Neuronal stem cell (in vitro differentiated cells): Measurements from ENCODE around the gene MYO16.
A peak's percentile ranks its signal among the peaks of the same experiment; 100 is the strongest.
"Not testable (repeated sequence)": the region's sequence is repeated elsewhere in the genome, so short reads cannot be mapped to it uniquely, and the experiment has no call there.

Experiments used
- DNase-seq: peaks from one replicate; pipeline ENCODE4 v3.0.0-alpha.2; 2013; ENCODE audit warnings: low spot score
- H2AFZ ChIP-seq: one replicate; pipeline ENCODE4 v1.6.1; 2013; ENCODE audit warnings: mild to moderate bottlenecking, low read length, inconsistent platforms
- H2AK5ac ChIP-seq: 2 replicates; pipeline ENCODE4 v1.6.1; 2013; ENCODE audit warnings: low read depth, mild to moderate bottlenecking, inconsistent platforms, low read length, moderate library complexity, mixed read lengths
- H2BK120ac ChIP-seq: 2 replicates; pipeline ENCODE4 v1.6.1; 2013; ENCODE audit warnings: low read depth, mild to moderate bottlenecking, inconsistent platforms, low read length, moderate library complexity, mixed read lengths
- H2BK12ac ChIP-seq: one replicate; pipeline ENCODE4 v1.6.1; 2013; ENCODE audit warnings: low read length, inconsistent platforms
- H2BK15ac ChIP-seq: 2 replicates; pipeline ENCODE4 v1.6.1; 2013; ENCODE audit warnings: mild to moderate bottlenecking, low read length, inconsistent platforms, mixed read lengths
- H2BK5ac ChIP-seq: one replicate; pipeline ENCODE4 v1.6.1; 2013; ENCODE audit warnings: inconsistent platforms, mild to moderate bottlenecking, low read length, moderate library complexity
- H3K14ac ChIP-seq: one replicate; pipeline ENCODE4 v1.6.1; 2013; ENCODE audit warnings: low read length, inconsistent platforms
- H3K18ac ChIP-seq: 2 replicates; pipeline ENCODE4 v1.6.1; 2013; ENCODE audit warnings: low read length, inconsistent platforms
- H3K23ac ChIP-seq: 2 replicates; pipeline ENCODE4 v1.6.1; 2013; ENCODE audit warnings: low read depth, mild to moderate bottlenecking, mixed read lengths, low read length, inconsistent platforms; ENCODE audit not compliant: poor library complexity
- H3K27ac ChIP-seq: replicated peaks from 3 replicates; pipeline ENCODE4 v1.5.1; 2013; ENCODE audit warnings: low read length, inconsistent platforms
- H3K27me3 ChIP-seq, 3 experiments: 2 replicates each; pipeline ENCODE4 v1.6.1; 2013; ENCODE audit warnings: low read length in 3 of 3, mild to moderate bottlenecking in 2 of 3, inconsistent platforms in 1 of 3, low read depth in 1 of 3, mixed read lengths in 1 of 3, moderate library complexity in 1 of 3; ENCODE audit not compliant: control insufficient read depth in 3 of 3, insufficient read depth in 3 of 3
- H3K36me3 ChIP-seq, 2 donors: replicated peaks in 1 of 2; 2 replicates each; pipeline ENCODE4 v1.6.1; 2013; ENCODE audit warnings: low read length in 2 of 2; ENCODE audit not compliant: control insufficient read depth in 2 of 2, insufficient read depth in 2 of 2
- H3K4ac ChIP-seq: 2 replicates; pipeline ENCODE4 v1.6.1; 2013; ENCODE audit warnings: inconsistent platforms, mild to moderate bottlenecking, low read length, moderate library complexity
- H3K4me1 ChIP-seq, 2 donors: 1 replicate in 1 of 2; 2 replicates in 1 of 2; pipeline ENCODE4 v1.6.1; 2013; ENCODE audit warnings: low read length in 2 of 2, low read depth in 1 of 2; ENCODE audit not compliant: control insufficient read depth in 2 of 2, insufficient read depth in 1 of 2
- H3K4me2 ChIP-seq: one replicate; pipeline ENCODE4 v1.6.1; 2013; ENCODE audit warnings: mild to moderate bottlenecking, low read length, inconsistent platforms; ENCODE audit not compliant: insufficient read depth, poor library complexity, severe bottlenecking
- H3K4me3 ChIP-seq, 2 donors: 2 replicates each; pipeline ENCODE4 v1.5.1; 2013; ENCODE audit warnings: low read length in 2 of 2, mild to moderate bottlenecking in 2 of 2, inconsistent platforms in 1 of 2, moderate library complexity in 1 of 2
- H3K79me1 ChIP-seq: one replicate; pipeline ENCODE4 v1.6.1; 2013; ENCODE audit warnings: low read depth, mild to moderate bottlenecking, inconsistent platforms, low read length, moderate library complexity
- H3K9ac ChIP-seq: one replicate; pipeline ENCODE4 v1.6.1; 2013; ENCODE audit warnings: mild to moderate bottlenecking, low read depth, low read length, inconsistent platforms; ENCODE audit not compliant: poor library complexity
- H3K9me3 ChIP-seq, 2 donors: replicated peaks in 1 of 2; 2 replicates each; pipeline versions ENCODE3 to v1.6.1; 2013; ENCODE audit warnings: low read length in 2 of 2, mild to moderate bottlenecking in 2 of 2, inconsistent platforms in 1 of 2, low read depth in 1 of 2, mixed read lengths in 1 of 2, moderate library complexity in 1 of 2; ENCODE audit not compliant: control insufficient read depth in 2 of 2, insufficient read depth in 1 of 2
- H4K8ac ChIP-seq: one replicate; pipeline ENCODE4 v1.6.1; 2013; ENCODE audit warnings: low read depth, mild to moderate bottlenecking, inconsistent platforms, low read length, moderate library complexity
- H4K91ac ChIP-seq: one replicate; pipeline ENCODE4 v1.6.1; 2013; ENCODE audit warnings: low read length, low read depth, mild to moderate bottlenecking, inconsistent platforms; ENCODE audit not compliant: poor library complexity
- WGBS, 2 donors: extraction: QIAGEN DNeasy Blood & Tissue Kit; methylation state at CpG; one replicate each; pipeline ENCODE4 v1.1.7; 2013; ENCODE audit warnings: missing lambda C conversion rate in 2 of 2, mixed read lengths in 1 of 2; ENCODE audit not compliant: insufficient read length in 2 of 2, insufficient replicate concordance in 1 of 2; ENCODE audit errors: extremely low coverage in 2 of 2; 5-methylcytosine and 5-hydroxymethylcytosine counted together

The MYO16 gene

DNA sequence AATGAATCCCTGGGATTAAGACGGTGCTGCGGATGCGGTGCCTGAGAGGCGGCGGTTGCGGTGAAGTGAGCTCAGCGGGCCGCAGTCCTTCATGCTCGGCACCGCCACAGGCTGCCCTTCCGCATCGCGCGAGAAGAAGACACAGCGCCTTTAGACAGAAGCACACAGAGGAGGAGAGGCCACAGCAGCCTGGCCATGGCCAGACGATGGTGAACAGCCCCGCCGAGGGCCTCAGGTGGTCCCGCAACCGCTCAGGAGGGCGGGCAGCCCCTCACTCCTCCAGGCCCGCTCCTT lies 459.2 kb downstream of the MYO16 start:
- Histone ChIP-seq H3K27me3 (no peaks in the 10 kb centered on the region), H3K4me2 (no peak overlapping the region), H2AFZ (peak overlapping the region; percentile 5), H3K9ac (no peak overlapping the region), H4K8ac (no peak overlapping the region), H3K4me1 (peaks cover 0 to 7% of the 10 kb centered on the region in 2 donors), H2BK120ac (no peak overlapping the region), H3K79me1 (no peaks in the 10 kb centered on the region), H4K91ac (no peak overlapping the region), H3K23ac (no peak overlapping the region), H2BK15ac (no peak overlapping the region), H3K4me3 (no peak overlapping the region), H2BK12ac (no peak overlapping the region), H2AK5ac (no peak overlapping the region), H3K27ac (no peak overlapping the region), H3K4ac (no peak overlapping the region), H3K9me3 (no peaks in the 10 kb centered on the region), H3K18ac (no peak overlapping the region), H3K14ac (no peak overlapping the region), H3K36me3 (no peaks in the 10 kb centered on the region), H2BK5ac (no peak overlapping the region)
- DNase-seq = no peak
- no CpG with 5 or more reads among the region's 22 CpGs for WGBS, 2 donors

DNA sequence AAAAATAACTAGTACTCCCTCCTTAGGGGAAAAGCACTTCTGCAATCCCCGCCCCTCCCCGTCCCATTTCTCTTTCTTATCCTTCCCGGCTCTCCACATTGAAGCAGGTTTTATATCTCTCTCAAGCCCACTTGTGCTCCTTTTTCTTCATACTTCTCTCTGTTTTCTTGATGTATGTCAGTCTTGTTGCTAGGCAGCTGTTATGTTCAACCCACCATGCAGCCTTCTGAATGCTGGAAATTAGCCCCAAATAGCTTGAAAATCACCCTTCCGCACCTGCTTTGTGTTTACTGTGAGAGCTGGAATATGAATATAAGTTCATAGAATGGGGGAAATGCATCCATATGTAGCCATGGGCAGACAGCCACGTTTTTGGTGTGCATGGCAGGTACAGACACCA lies 461.4 kb downstream of the MYO16 start:
- peaks cover 0 to 7% of the 10 kb centered on the region in 2 donors for H3K4me1 ChIP-seq
- no peak overlapping the region for H2BK15ac ChIP-seq
- no peak overlapping the region for H2BK120ac ChIP-seq
- no peak overlapping the region for H3K4ac ChIP-seq
- H3K36me3 ChIP-seq = no peaks in the 10 kb centered on the region
- no peak overlapping the region for H2BK5ac ChIP-seq
- no peak overlapping the region for H3K9ac ChIP-seq
- H3K27ac ChIP-seq = no peak overlapping the region
- peak overlapping the region; percentile 33 for H2AFZ ChIP-seq
- H3K23ac ChIP-seq = no peak overlapping the region
- no peak overlapping the region for H2BK12ac ChIP-seq
- no peak overlapping the region for H3K4me3 ChIP-seq
- no peak overlapping the region for H3K18ac ChIP-seq
- H3K14ac ChIP-seq = no peak overlapping the region
- no peaks in the 10 kb centered on the region for H3K27me3 ChIP-seq
- H3K4me2 ChIP-seq = no peak overlapping the region
- H4K91ac ChIP-seq = no peak overlapping the region
- no peaks in the 10 kb centered on the region for H3K9me3 ChIP-seq
- no peak for DNase-seq
- H4K8ac ChIP-seq = no peak overlapping the region
- H3K79me1 ChIP-seq = no peaks in the 10 kb centered on the region
- H2AK5ac ChIP-seq = no peak overlapping the region
- WGBS, 2 donors = no CpG with 5 or more reads among the region's 5 CpGs

DNA sequence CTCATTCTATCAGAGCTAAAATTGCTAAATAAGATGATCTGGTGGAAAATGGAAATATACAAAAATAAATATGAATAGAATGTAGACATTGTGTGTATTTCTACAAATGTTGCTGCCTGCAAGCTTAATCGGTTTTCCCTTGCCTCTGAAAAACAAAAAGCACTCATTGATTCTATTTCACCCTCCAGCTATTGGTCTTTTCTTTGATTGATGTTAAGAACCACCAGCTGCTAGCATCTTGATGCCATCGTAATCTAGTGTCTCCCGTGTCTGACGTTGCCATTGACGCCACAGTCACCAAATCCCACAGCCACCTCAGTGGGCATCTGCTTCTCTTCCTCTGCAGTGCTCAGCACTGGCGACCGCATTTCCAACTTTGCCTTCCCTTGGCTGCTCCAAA lies 461.8 kb downstream of the MYO16 start:
- H3K4me2 ChIP-seq = no peak overlapping the region
- no peak overlapping the region for H3K14ac ChIP-seq
- no peak overlapping the region for H3K23ac ChIP-seq
- no peak overlapping the region for H3K27ac ChIP-seq
- H3K18ac ChIP-seq = no peak overlapping the region
- H4K91ac ChIP-seq = no peak overlapping the region
- no peak overlapping the region for H3K4me3 ChIP-seq
- H4K8ac ChIP-seq = no peak overlapping the region
- H3K9me3 ChIP-seq = no peaks in the 10 kb centered on the region
- peaks cover 0 to 7% of the 10 kb centered on the region in 2 donors for H3K4me1 ChIP-seq
- no peak overlapping the region for H2BK120ac ChIP-seq
- no peaks in the 10 kb centered on the region for H3K27me3 ChIP-seq
- H2AK5ac ChIP-seq = no peak overlapping the region
- H3K36me3 ChIP-seq = no peaks in the 10 kb centered on the region
- H2BK12ac ChIP-seq = no peak overlapping the region
- H3K9ac ChIP-seq = no peak overlapping the region
- H3K79me1 ChIP-seq = no peaks in the 10 kb centered on the region
- H2BK5ac ChIP-seq = no peak overlapping the region
- no peak for DNase-seq
- peak overlapping the region; percentile 33 for H2AFZ ChIP-seq
- WGBS, 2 donors = no CpG with 5 or more reads among the region's 7 CpGs
- no peak overlapping the region for H2BK15ac ChIP-seq
- H3K4ac ChIP-seq = no peak overlapping the region

DNA sequence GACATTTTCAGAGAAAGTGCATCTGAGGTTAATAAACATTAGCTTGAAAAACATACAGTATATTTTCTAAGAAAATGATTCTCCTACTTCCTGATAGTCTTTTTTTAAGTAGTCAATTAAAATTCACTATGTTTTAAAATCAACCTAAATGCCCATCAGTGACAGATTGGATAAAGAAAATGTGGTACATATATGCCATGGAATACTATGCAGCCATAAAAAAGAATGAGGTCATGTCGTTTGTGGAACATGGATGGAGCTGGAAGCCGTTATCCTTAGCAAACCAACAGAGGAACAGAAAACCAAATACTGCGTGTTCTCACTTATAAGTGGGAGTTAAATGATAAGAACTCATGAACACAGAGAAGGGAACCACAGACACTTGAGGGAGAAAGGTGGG lies 462.8 kb downstream of the MYO16 start:
- H4K8ac ChIP-seq, DNase-seq, H3K36me3 ChIP-seq, H2AK5ac ChIP-seq, H3K79me1 ChIP-seq, H3K9ac ChIP-seq, H3K27ac ChIP-seq, H3K23ac ChIP-seq, H3K4me3 ChIP-seq, H2BK120ac ChIP-seq, H3K4me1 ChIP-seq, H2BK12ac ChIP-seq, H3K18ac ChIP-seq, H4K91ac ChIP-seq, H3K4ac ChIP-seq, H3K14ac ChIP-seq, H2AFZ ChIP-seq, H2BK15ac ChIP-seq, H3K9me3 ChIP-seq, H3K4me2 ChIP-seq, H3K27me3 ChIP-seq, H2BK5ac ChIP-seq: not testable (repeated sequence)
- no CpG with 5 or more reads among the region's 3 CpGs for WGBS, 2 donors
